ENCODE results near the gene AMFR. TPM values are rescaled to one million over a fixed set of nuclear protein-coding genes. Genes with fewer than 3 reads are reported as not detected.

AMFR gene
- total RNA-seq, 1 donor from 2014 or later = 136 TPM

- peaks cover 37% of the 10 kb centered on the region for H3K4me1 Mint-ChIP-seq (ENCODE audit: unreplicated experiment)
- H3K27me3 Mint-ChIP-seq (ENCODE audit: unreplicated experiment) = no peaks in the 10 kb centered on the region
- no peak for TF ChIP-seq CTCF (IDR thresholded peaks at IDR 0.05)
- peaks cover 6% of the 10 kb centered on the region for H3K36me3 Mint-ChIP-seq (ENCODE audit: unreplicated experiment)
- H3K9me3 Mint-ChIP-seq (ENCODE audit: unreplicated experiment) = no peaks in the 10 kb centered on the region
- peak overlapping the region; percentile 75 for H3K4me3 Mint-ChIP-seq (ENCODE audit: unreplicated experiment)
- peak; percentile 81 for DNase-seq (ENCODE audit: extremely low spot score, unreplicated experiment)
- peak overlapping the region; percentile 98 for H3K27ac Mint-ChIP-seq (ENCODE audit: unreplicated experiment)
These were observed 69.5 kb downstream of the AMFR start for GRCh38 chr16:56355786-56356275.

- peak; percentile 65 for DNase-seq (ENCODE audit: extremely low spot score, unreplicated experiment)
- no peak overlapping the region for H3K4me3 Mint-ChIP-seq (ENCODE audit: unreplicated experiment)
These were observed 70.1 kb downstream of the AMFR start for GRCh38 chr16:56355221-56355620.

GRCh38 chr16:56354746-56355145, 70.6 kb downstream of the AMFR start:
- Mint-ChIP-seq H3K27me3 (ENCODE audit: unreplicated experiment) (no peaks in the 10 kb centered on the region), H3K9me3 (ENCODE audit: unreplicated experiment) (no peaks in the 10 kb centered on the region), H3K27ac (ENCODE audit: unreplicated experiment) (no peak overlapping the region), H3K36me3 (ENCODE audit: unreplicated experiment) (peaks cover 2% of the 10 kb centered on the region), H3K4me3 (ENCODE audit: unreplicated experiment) (no peak overlapping the region), H3K4me1 (ENCODE audit: unreplicated experiment) (peaks cover 35% of the 10 kb centered on the region)
- no peak for TF ChIP-seq CTCF (IDR thresholded peaks at IDR 0.05)
- peak; percentile 78 for DNase-seq (ENCODE audit: extremely low spot score, unreplicated experiment)

More at GRCh38 chr16:56355221-56355620, 70.1 kb downstream of the AMFR start:
- Mint-ChIP-seq H3K27me3 (ENCODE audit: unreplicated experiment) (no peaks in the 10 kb centered on the region), H3K4me1 (ENCODE audit: unreplicated experiment) (peaks cover 37% of the 10 kb centered on the region), H3K36me3 (ENCODE audit: unreplicated experiment) (peaks cover 6% of the 10 kb centered on the region), H3K9me3 (ENCODE audit: unreplicated experiment) (no peaks in the 10 kb centered on the region), H3K27ac (ENCODE audit: unreplicated experiment) (peak overlapping the region; percentile 98)
- no peak for TF ChIP-seq CTCF (IDR thresholded peaks at IDR 0.05)

- H3K9me3 Mint-ChIP-seq (ENCODE audit: unreplicated experiment) = no peaks in the 10 kb centered on the region
- H3K36me3 Mint-ChIP-seq (ENCODE audit: unreplicated experiment) = no peaks in the 10 kb centered on the region
- no peaks in the 10 kb centered on the region for H3K27me3 Mint-ChIP-seq (ENCODE audit: unreplicated experiment)
- H3K4me1 Mint-ChIP-seq (ENCODE audit: unreplicated experiment) = peaks cover 34% of the 10 kb centered on the region
- no peak overlapping the region for H3K4me3 Mint-ChIP-seq (ENCODE audit: unreplicated experiment)
- TF ChIP-seq CTCF (IDR thresholded peaks at IDR 0.05) = no peak
- DNase-seq (ENCODE audit: extremely low spot score, unreplicated experiment) = peak; percentile 72
- no peak overlapping the region for H3K27ac Mint-ChIP-seq (ENCODE audit: unreplicated experiment)
These were observed 71.3 kb downstream of the AMFR start for GRCh38 chr16:56354016-56354415.

GRCh38 chr16:56353054-56353921, 72.1 kb downstream of the AMFR start:
- peak; percentile 82 for DNase-seq (ENCODE audit: extremely low spot score, unreplicated experiment)
- Mint-ChIP-seq H3K27ac (ENCODE audit: unreplicated experiment) (no peak overlapping the region), H3K36me3 (ENCODE audit: unreplicated experiment) (no peaks in the 10 kb centered on the region), H3K4me1 (ENCODE audit: unreplicated experiment) (peaks cover 30% of the 10 kb centered on the region), H3K27me3 (ENCODE audit: unreplicated experiment) (no peaks in the 10 kb centered on the region), H3K9me3 (ENCODE audit: unreplicated experiment) (no peaks in the 10 kb centered on the region), H3K4me3 (ENCODE audit: unreplicated experiment) (no peak overlapping the region)
- no peak for TF ChIP-seq CTCF (IDR thresholded peaks at IDR 0.05)

Measured in osteocyte (in vitro differentiated cells).